ENCODE data around the gene RFTN1. TPM values are rescaled to one million over a fixed set of nuclear protein-coding genes. Genes with fewer than 3 reads are reported as not detected.

RFTN1 gene
- total RNA-seq, 1 experiment from 2014 or later: 2.2 TPM

GRCh38 chr3:16433701-16434151 is 79.8 kb downstream of the RFTN1 start:
- DNase-seq: no peak
- Histone ChIP-seq H3K18ac (ENCODE audit: insufficient read length, low read depth, low read length) (no peak overlapping the region), H3K4ac (ENCODE audit: low read depth, low read length) (no peak overlapping the region), H3K27ac (ENCODE audit: insufficient read length, low read depth, low read length) (no peak overlapping the region), H3K56ac (ENCODE audit: insufficient read length, low read depth, low read length) (no peak overlapping the region), H3T11ph (ENCODE audit: low read length) (no peak overlapping the region), H3K27me3 (ENCODE audit: insufficient read depth, low read length) (no peaks in the 10 kb centered on the region), H4K91ac (ENCODE audit: insufficient read length, low read depth, low read length) (no peak overlapping the region), H3K79me2 (ENCODE audit: insufficient read depth, low read length) (no peaks in the 10 kb centered on the region), H3K4me1 (ENCODE audit: insufficient read depth, low read length) (no peaks in the 10 kb centered on the region; the same call in 1 of the 2 replicates), H4K20me1 (ENCODE audit: control insufficient read depth, insufficient read depth, insufficient read length) (no peaks in the 10 kb centered on the region), H2BK20ac (ENCODE audit: low read depth, low read length, poor library complexity, severe bottlenecking) (no peak overlapping the region), H3K9ac (ENCODE audit: extremely low read depth, insufficient read length, low read length) (no peak overlapping the region), H3K23ac (ENCODE audit: insufficient read length, low read depth, low read length) (no peak overlapping the region), H4K5ac (ENCODE audit: insufficient read length, low read depth, low read length) (no peak overlapping the region), H2AFZ (ENCODE audit: low read length) (no peak overlapping the region), H3K9me3 (ENCODE audit: control insufficient read depth, low read depth, low read length) (no peaks in the 10 kb centered on the region), H3K79me1 (ENCODE audit: insufficient read depth, low read depth, low read length, poor library complexity, severe bottlenecking) (no peaks in the 10 kb centered on the region), H2BK12ac (ENCODE audit: insufficient read length, low read depth, low read length) (no peak overlapping the region), H4K8ac (replicated peaks; ENCODE audit: insufficient read length, low read depth, low read length) (no peak overlapping the region), H3K23me2 (ENCODE audit: insufficient read length, low read depth, low read length, poor library complexity, severe bottlenecking) (no peaks in the 10 kb centered on the region), H2AK5ac (ENCODE audit: insufficient read length, low read length) (no peak overlapping the region), H3K4me2 (ENCODE audit: insufficient read depth, insufficient read length, low read length) (no peak overlapping the region), H2BK15ac (ENCODE audit: low read depth, low read length) (no peak overlapping the region), H3K14ac (ENCODE audit: insufficient read depth, low read length) (no peak overlapping the region), H2BK120ac (ENCODE audit: low read depth, low read length, poor library complexity, severe bottlenecking) (no peak overlapping the region), H2BK5ac (ENCODE audit: insufficient read length, low read length) (no peak overlapping the region)
- H3K36me3 Mint-ChIP-seq (ENCODE audit: insufficient read depth in 1 of 3, low read depth in 3 of 3): no peaks in the 10 kb centered on the region
- H3K4me3 Mint-ChIP-seq: no peak overlapping the region
- 0 out of 7 replicates have a peak overlapping the region, but pooled peaks of 1 of the 3 experiments have one; percentile 47 for H3K27ac Mint-ChIP-seq
- TF ChIP-seq CTCF (conservative IDR thresholded peaks at IDR 0.05): no peak
- no peaks in the 10 kb centered on the region for H3K9me3 Mint-ChIP-seq
- no peaks in the 10 kb centered on the region for H3K27me3 Mint-ChIP-seq (ENCODE audit: low read depth)
- H3K4me1 Mint-ChIP-seq: peaks cover 0 to 5% of the 10 kb centered on the region in 2 experiments; a peak in 1 of 4 replicates
- no CpG with 5 or more reads among the region's 13 CpGs for WGBS (ENCODE audit: extremely low coverage, insufficient read length, low lambda C conversion rate)
